Measurements from ENCODE around the gene ACSM2B.
"Not testable (repeated sequence)": the region's sequence is repeated elsewhere in the genome, so short reads cannot be mapped to it uniquely, and the experiment has no call there.

The ACSM2B gene

DNA sequence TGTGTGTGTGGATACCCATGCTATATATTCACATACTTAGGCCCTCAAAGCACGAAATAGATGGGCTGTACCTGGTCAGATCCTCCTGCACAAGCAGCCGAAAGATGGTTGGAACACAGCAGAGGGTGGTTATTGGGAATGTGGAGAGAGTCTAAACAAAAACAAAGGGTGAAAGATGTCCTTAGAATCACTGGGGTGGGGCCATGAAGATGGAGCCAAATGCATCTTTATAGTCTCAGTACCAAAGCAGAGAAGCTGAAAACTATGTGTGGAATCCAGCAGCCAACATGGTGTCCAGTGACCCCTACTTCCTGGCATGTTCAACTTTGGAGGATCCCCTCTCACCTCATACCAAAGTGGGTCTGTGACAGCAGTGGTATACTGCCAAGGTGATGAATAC is 19.5 kb upstream of the ACSM2B start:
- not testable (repeated sequence) for DNase-seq (ENCODE audit: low spot score)

DNA sequence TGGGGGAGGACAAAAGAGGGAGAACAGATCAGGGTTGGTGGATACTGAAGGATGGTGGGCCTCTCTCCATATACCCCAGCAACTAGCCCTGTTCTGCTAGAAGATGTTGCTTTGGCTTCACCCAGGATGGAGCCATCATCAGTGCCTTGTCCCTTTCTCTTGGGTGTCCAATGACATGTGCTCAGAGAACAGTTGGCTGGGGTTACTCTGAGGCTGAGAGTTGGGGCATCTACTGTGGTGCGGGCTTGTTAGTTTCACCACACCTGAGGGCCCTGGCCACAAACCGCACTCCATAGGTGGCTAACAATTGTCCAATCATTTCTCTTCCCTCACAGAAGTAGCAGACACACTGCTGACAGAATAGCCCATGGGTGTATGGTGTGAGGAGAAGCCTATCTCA is 18.9 kb upstream of the ACSM2B start:
- DNase-seq (ENCODE audit: low spot score) = not testable (repeated sequence)

DNA sequence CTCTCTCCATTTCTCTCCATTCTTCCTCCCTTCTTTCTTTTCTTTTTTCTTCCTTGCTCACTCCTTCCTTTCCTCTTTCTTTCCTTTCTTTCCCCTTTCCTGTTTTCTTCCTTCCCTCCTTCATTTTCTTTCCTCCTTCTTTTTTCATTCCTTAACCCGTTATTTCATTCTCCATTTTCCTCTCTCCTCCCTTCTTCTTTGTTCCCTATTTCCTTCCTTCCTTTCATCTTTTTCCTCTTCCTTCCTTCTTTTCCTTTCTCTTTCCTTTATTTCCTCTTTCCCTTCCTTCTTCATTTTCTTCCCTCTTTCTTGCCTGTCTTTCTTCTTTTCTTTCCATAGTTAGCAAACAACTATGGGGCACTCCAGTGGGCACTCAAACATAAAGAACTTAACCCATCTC is 16.6 kb upstream of the ACSM2B start:
- DNase-seq (ENCODE audit: low spot score) = not testable (repeated sequence)

DNA sequence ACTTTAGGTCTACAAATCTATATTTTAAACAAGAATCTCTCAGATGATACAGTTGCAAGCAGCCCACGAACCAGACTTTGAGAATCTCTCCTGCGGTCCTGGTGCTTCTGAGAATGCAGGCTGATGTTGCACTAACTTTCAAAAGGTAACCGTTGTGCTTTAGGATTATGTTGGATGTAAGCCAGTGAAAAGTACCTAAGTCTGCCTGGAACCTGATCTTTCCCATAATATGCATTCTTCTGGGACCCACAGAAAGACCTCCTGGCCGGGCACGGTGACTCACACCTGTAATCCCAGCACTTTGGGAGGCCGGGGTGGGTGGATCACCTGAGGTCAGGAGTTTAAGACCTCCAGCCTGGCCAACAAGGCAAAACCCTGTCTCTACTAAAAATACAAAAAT is 13.3 kb upstream of the ACSM2B start:
- DNase-seq (ENCODE audit: low spot score) = not testable (repeated sequence)

DNA sequence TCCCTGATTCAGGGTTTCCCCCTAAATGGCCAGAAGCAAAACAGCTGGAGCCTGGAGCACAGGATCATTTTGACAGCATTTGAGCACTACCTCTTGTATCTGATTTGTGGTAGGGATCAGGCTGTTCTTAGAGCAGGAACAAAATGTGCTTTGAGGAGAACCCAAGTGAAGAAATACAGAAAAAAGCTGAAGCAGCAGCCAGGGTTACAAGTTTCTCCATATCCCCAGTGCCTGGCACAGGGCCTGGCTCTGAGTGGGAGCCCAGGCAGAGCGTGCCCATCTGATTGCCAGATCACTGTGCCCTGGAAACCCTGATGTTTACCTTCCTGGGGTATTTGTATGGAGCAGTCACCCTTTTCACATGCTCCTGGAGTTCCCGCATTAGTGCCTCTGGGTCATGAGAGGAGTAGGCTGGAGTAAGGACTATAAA is 11.5 kb upstream of the ACSM2B start:
- DNase-seq (ENCODE audit: low spot score) = not testable (repeated sequence)

DNA sequence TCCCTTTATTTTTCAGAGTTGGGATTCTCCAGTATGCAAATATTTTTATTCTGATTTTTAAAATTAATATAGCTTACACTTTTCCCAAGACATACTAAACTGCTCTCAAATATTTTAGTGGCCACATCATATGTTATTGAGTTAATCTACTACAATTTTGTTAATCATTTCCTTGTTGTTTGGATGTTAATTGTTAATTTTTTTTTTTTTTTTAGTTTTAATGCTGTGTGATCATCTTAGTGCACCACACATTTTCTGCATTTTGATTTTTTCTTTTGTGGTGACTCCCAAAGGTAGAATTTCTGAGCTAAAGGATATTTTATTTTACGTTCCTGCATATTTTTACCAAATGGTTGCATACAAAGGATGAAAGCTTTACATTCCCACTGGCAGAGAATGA is 10.5 kb upstream of the ACSM2B start:
- not testable (repeated sequence) for DNase-seq (ENCODE audit: low spot score)

DNA sequence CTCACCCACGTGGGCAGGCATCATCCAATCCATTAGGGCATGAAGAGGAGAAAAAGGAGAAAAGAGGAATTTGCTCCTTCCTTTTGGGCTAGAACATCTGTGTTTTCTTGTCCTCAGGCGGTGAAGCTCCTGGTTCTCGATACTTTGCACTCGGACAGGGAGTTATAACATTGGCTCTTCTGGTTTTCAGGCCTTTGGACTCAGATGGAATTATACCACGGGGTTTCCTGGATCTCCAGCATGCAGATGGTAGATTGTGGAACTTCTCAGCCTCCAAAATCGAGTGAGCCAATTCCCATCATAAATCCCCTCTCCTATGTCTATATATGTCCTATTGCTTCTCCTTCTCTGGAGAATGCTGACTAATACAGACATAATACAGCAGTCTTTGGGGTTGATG is 9.9 kb upstream of the ACSM2B start:
- not testable (repeated sequence) for DNase-seq (ENCODE audit: low spot score)

DNA sequence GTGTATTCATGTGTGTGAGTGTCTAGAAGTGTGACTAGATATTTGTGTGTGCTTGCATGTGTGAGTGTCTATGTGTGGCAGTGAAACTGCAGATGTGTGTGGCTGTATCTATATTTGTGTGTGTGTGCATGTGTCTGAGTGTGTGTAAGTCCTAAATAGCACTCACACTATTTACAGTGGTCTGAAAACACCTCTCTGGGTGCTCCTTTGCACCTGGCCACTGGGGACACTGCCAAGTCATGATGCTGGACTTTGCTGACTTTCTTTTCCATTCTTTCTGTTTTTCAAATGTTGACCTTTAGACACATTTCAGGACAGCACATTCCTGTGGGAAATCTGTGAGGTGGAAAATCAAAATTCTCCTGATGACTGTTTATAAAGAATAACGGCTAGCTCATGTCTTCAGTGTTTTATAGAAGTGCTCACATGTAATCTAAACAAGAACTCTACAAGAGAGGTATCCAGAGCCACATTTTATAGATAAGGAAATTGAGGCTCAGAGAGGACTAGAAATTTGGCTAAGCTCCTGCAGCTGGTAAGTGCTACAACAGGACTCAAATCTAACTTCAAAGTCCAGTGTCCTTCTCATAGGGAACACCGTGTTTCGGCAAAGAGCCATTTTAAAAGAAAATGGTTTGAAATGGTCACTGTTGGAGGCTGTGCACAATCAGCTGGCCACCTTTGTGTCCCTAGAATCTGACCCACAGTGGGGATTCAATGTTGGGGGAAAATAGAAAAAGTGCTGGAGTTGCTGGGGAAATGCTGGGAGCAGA is 4.5 kb upstream of the ACSM2B start:
- not testable (repeated sequence) for DNase-seq (ENCODE audit: low spot score)

DNA sequence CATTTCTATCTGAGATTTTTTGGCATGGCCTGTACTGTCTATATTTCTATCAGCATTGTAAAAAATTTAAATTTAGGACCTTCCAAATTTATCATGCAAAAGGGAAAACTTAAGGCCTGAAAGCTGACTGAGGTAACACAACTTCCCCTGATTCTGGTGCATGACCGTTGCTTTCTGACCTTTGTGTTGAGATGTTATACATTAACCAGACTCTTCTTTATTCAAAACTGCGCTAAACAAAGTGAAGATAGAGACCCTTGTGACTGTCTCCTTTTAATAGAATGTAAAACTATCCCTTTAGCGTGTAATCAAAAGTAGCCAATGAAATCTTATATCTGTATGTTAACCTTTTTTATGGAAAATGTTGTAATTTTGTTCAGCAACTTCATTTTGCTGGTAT is 1.9 kb upstream of the ACSM2B start:
- not testable (repeated sequence) for DNase-seq (ENCODE audit: low spot score)

DNA sequence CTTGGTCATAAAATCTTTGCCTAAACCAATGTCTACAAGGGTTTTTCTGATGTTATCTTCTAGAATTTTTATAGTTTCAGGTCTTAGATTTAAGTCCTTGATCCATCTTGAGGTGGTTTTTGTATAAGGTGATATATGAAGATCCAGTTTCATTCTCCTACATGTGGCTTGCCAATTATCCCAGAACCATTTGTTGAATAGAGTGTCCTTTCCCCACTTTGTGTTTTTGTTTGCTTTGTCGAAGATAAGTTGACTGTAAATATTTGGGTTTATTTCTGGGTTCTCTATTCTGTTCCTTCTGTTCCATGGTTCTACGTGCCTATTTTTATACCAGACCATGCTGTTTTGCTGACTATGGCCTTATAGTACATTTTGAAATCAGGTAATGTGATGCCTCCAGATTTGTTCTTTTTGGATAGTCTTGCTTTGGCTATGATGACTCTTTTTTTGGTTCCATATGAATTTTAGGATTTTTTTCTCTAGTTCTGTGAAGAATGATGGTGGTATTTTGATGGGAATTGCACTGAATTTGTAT is 7.0 kb downstream of the ACSM2B start:
- not testable (repeated sequence) for DNase-seq (ENCODE audit: low spot score)

DNA sequence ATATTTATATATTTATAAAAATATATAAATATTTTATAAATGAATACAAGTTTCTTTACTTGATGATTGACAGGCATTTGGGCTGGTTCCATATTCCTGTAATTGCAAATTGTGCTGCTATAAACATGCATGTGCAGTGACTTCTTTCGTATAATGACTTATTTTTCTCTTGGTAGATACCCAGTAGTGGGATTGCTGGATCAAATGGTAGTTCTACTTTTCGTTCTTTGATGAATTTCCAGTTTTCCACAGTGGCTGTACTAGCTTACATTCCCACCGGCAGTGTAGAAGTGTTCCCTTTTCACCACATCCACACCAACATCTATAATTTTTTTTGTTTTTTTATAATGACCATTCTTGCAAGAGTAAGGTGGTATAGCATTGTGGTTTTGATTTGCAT is 7.8 kb downstream of the ACSM2B start:
- DNase-seq (ENCODE audit: low spot score) = no peak

DNA sequence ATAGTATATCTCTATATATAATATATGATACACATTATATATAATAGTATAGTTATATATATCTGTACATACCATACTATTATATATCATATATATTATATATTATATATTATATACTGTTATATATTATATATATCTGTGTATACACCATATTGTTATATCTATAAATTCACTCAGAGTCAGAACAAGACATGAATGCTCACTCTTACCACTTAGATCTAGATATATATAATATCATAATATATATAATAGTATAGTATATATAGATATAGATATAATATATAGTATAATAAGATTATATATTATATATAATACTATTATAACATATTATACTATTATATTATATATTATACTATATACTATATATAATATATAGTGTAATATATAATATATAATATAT is 9.3 kb downstream of the ACSM2B start:
- no peak for DNase-seq (ENCODE audit: low spot score)

DNA sequence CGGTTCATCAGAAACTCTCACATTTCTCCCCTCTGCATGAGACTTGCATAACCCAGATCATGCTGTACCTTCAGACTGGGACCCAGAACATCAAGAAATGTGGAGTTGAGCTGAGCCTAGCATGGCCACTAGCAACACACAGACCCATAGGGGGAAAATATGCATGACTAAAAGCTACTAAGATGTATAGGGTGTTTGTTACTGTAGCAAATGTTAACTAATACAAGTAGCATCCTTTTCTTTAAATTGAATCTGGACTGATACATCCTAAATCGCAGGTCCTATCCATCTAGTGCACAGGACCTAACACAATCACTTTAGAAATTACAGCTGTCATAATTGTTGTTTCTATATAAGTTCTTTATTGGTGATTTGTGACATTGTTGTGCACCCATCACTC is 10.8 kb downstream of the ACSM2B start:
- DNase-seq (ENCODE audit: low spot score) = not testable (repeated sequence)

DNA sequence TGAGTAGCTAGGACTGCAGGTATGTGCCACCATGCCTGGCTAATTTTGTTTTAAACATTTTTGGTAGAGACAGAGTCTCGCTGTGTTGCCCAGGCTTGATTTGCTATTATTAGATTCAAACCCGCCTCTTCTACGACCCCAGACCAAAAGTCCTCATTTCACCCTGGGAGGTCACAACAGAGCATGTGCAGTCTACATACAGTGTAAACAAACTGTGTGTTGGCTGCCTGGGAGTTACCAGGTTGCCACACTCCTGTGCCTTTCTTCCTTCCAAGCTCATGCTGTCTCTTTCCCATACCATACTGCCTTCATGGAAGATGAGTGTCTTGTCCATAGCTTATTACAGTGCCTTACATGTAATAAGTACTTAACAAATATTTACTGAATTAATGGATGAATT is 11.9 kb downstream of the ACSM2B start:
- not testable (repeated sequence) for DNase-seq (ENCODE audit: low spot score)

DNA sequence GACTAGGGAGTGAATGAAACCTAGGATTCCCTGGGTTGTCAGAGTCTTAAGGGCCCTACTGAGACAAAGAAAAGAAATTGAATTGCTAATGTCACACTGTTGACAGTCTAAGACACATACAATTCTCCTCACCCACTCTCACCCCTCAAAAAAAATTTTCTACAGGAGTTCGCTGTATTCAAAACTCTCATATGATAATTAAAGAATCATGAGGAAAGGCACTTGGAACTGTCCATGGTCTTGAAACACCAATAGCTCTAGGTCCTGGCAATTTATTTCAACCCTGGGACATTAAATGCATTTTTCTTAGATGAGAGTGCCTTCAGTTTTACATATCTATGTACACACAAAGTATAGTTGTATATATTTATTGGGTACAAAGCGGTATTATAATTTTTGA is 20.5 kb downstream of the ACSM2B start:
- DNase-seq (ENCODE audit: low spot score) = not testable (repeated sequence)

DNA sequence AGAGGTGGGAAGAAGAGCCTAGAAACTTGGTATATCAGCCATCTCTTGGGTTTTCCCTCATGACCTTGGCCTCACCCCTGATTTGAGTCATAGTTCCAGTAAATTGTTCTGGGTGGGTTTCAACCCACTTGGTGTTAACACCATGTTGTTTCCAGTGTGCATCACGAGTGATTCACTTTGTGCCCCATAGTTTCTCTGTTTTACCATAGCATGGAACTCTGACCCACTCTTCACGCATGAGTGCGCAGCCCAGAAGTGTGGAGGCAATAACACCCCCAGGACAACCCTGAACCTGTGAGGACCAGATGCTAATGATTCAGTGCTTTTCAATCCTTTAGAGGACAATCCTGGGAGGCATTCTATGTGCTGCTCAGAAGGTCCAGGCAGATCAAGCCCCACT is 21.5 kb downstream of the ACSM2B start:
- not testable (repeated sequence) for DNase-seq (ENCODE audit: low spot score)

DNA sequence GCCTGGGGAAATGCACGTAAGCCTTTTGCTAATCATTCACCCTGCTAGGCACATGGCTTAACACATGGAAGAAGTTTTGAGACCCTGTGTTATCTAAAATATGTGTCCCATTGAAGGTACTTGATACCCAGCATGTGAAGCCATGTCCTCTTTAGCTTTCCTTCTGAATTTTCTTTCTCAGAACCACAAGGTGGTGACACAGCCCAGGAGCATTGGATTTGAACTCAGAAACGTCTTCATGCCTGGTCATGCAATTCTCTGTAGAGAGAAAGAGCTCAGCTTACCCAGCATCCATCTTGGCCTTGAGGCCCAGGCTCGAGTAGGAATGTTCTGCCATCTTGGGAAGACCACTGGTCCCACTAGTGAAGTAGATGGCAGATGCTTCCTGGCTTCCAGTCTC is 22.7 kb downstream of the ACSM2B start:
- peak; percentile 1 for DNase-seq (ENCODE audit: low spot score)

DNA sequence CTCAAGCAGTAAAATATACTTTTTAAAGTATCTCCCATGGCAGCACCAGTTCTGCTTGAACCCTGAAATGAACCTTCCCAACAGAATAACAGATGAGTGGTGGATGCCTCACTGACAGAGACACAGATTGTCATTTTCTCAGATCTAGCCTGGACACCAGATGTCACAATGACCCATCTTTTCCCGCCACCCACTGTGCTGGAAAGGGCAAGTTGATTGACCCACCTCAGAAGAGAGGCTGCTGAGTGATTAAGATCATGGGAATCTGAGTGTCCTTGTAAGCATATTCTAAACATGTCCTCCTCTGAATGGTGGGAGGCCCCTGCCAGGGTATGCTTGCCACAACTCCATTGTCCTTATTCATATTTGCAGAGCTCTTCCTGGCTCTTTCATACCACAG is 29.2 kb downstream of the ACSM2B start:
- not testable (repeated sequence) for DNase-seq (ENCODE audit: low spot score)

DNA sequence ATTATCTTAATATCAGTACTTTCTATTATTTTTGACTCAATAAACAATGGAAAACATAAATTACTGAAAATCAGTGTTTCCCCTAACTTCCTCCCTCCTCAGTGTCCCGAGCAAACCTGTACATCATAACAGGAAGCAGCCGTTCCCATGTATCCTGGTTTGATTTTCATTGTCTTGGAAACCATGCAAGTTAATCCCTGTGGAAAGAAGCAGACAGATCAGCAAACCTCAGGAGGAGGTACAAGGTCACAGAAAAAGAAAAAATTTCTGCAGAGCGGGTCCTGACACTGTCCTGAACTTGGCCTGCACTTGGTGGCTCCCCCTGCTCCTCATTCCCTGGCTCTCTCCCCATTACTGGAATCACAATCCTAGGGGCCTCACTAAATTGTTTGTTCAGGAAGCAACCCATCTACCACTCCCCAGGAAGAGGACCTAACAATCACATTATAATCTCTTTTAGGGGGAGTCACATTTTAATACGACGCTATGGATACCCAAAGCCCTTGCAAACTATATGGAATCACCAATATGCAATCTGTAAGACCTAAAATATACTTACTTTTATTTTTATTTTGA is 29.8 kb downstream of the ACSM2B start:
- DNase-seq (ENCODE audit: low spot score) = not testable (repeated sequence)

DNA sequence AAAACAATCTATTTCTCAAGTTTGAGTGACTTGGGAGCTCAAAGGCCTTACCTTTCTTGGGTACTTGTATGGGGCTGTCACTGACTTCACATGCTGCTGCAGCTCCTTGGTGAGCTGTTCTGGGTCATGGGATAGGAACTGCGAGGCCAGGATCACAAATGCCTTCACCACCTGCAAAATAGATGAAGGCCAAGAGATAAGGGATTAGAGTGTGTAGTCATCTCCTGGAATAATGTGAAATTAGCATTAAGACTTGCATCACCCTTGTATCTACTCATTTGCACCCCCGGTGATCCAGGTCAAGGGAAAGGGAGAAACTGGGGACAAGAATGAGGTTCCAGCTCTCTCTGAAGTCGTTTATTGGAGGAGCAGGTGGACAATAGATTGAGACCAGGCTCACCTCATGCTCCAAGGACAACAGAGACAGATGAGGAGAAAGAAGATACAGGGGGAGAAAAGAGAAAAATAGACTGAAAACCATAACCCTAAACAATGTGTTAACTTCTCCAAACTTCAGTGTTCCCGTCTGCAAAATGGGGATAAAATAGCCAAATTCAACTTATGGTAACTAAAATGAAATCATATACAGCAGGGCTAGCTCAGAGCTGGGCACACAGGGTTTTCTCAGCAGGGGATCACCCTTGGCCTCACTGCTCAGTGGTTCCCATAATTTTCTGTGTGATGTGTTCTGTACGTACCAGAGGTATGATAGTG is 35.4 kb downstream of the ACSM2B start:
- DNase-seq (ENCODE audit: low spot score) = not testable (repeated sequence)

DNA sequence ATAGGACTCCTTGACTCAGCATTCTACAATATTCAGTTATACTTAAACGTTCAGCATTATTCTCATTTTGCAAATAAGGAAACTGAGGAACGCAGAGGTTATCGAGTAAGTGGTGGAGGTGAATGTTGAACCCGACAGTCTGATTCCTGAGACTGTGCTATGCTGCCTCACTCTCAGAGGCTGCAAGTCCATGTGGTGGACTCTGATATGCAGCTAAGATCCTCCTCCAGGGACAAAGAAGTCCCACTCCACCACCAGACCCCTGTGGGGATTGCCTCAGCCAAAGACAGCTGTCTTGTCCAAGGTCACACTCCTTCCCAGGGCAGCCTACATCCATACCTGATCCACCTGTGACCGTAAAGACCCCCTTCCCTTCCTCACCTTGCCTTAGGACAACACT is 37.5 kb downstream of the ACSM2B start:
- no peak for DNase-seq (ENCODE audit: low spot score)

DNA sequence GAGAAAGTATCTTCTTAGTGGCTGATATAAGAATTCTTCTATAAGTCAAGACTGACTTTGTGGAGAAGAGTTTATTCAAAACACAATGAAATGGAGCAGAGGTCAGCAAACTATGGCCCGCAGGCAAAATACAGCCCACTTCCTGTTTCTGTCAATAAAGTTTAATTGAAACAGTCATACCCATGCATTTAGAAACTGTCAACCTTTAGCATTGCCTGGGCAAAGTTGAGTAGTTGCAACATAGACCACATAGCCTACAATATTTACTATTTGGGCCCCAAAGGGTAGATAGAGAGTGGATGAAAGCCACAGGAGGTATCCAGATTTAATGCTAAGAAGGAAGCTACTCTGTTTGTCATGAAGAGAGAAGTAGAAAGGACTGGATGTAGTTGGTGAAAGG is 38.0 kb downstream of the ACSM2B start:
- no peak for DNase-seq (ENCODE audit: low spot score)

DNA sequence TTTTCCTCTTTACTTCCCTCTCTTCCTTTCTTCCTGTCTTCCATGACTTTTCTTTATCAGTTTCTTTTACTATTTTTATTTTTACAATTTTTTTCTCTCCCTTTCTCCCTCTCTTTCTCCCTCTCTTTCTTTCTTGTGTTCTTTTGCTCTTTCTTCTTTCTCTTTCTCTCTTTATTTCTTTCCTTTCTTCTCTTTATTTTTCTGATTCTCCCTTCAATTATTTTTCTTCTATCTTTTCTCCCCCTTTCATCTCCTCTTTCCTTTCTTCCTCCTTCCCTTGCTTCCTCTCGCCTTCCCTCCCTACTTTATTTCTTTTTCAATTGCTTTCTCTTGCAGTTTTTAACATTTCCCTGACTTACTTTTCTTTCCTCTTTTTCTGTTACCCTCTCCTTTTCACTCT is 39.5 kb downstream of the ACSM2B start:
- DNase-seq (ENCODE audit: low spot score) = not testable (repeated sequence)
